GM19397 (cell line): ENCODE results near the gene NAP1L4.

ENCODE experiments used
- ATAC-seq: cut with Tn5 transposase; IDR thresholded peaks from one replicate; pipeline ENCODE4 v1.9.1; 2021; ENCODE audit warnings: mild to moderate bottlenecking, moderate library complexity; ENCODE audit not compliant: unreplicated experiment

The NAP1L4 gene

DNA sequence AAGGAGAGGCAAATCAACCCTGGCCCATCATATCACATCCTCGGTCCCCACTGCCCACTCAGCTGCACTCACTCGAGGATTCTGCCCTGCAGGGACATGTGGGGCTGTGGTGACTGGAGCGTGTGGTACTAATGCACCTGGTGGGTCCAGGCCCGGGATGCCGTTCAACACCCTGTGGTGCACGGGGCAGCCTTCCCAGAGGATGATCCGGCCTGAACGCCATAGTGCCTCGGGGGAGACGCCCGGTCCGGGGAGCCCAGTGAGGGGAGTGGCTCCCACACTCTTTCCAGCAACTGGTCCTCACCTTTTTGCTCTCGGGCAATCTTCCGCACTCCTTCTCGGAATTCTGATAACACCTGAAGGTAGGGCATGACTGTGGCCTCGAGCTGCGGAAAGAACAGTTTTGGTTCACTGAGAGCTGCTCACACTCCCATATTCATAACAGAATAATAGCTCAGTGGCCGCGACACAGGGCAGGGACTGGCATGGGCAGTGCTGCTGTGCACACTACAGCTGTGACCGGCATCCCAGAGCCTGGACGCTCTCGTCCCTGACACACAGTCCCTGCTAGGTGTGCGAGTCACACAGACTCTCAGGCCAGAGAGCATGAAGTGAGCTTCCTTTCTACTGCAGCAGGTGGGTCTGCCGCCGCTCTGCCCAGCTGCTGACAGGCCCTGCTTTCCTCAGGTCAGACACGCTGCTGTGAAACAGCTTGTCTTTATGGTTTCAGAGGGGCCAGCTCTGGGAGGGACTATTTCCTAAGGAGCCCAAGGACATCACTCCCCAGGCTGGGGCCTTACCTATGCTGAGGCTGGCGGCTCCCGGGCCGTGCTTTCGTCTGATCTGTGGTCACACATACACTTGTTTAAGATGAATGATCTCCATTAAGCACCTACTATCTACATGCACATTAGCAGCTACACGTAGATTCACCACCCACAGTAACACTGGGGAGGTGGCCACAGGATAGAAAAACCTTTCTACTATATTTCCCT is 20.1 kb upstream of the NAP1L4 start:
- no peak for ATAC-seq

DNA sequence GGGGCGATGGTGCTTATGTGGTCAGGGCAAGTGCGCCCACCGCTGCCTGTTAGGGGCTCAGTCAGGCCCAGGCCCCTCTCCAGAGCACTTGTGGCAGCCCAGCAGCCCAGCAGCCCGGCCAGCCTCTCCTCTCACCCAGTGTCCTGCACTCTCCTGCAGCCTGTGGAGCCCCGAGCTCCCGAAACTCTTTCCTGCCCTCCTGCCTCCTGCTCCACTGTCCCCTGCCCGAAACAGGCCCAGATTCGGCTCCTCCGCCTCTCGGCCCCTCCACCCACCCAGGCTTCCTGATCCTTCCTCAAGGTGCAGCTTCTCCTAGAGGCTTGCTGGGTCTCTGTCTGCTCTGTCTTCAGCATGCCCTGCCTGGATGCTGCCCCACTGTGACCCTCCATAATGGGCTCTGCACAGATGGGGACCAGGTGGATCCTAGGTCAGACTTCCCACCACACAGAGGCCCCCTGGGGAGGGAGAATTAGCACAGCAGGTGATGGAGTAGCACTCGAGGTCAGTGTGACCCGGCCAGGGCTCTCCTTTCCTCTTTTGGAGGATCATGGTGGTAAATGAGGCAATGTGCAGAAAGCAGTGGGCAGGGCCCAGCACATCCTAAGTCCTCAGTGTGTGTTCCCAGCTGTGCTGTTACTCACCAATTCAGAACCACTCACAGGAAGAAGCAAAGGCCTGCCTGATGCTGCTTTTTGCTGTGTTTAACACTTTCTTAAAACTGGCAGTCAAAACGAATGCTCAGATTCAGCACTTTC is 18.6 kb upstream of the NAP1L4 start:
- ATAC-seq: no peak

DNA sequence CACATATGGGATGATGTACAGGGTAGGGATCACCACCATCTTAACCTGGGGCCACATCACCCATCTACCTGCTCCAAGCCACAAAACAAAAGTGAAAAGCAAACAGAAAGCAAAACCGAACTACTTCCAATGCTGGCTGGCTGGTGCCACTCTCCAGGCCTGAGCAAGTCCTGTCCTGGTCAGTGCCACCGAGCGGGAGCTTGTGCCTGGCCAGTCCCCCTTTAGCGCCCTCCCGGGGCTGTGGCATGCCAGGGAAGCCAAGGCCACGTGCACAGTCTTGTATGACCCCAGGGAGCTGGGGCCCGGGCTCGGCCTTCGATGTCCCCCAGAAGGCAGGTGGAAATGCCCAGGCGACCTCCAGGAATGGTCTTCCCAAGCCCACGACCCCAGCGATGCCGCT is 17.9 kb upstream of the NAP1L4 start:
- ATAC-seq: no peak

DNA sequence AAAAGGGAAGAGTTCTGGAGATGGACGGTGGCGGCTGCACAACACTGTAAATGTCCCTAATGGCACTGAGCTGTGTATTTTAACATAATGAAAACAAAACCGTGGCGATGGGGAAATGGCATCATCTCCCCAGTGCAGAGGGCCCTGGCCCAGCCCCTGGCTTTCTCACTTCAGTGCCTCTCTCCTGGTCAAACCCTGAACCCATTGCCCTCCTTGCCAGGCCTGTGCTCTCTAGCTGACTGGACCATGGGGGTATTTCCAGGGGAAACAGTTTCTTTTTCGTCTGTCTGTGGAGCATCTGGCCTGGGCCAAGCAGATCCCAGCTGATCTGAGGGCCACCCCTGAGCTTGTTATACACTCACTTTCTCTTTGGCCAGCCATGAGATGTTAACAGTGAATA is 17.4 kb upstream of the NAP1L4 start:
- no peak for ATAC-seq

DNA sequence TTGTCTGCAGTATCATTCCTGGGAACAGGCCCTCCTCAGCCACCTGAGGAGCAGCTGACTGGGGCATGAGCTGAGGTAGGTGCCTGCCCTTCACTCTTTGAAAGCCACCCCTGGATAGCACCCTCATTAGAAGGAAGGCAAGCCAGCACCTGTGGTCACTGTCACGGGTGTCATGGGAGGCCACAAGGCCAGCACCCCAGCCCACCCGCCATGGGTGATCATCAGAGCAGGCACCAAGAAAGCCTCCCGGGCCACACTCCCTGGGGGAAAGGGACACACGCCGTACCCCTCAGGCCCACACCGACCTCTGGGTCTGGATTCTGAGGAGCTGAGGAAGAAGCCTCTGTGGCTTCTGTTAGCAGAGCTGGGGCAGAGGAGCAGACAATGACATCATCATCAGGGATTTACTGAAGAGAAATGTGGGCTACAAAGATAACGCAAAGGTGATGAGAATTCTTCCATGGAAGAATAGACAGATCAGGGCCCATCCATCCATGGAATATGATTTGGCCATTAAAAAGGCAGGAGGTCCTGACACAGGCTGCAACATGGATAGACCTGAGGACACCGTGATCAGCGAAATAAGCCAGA is 16.7 kb upstream of the NAP1L4 start:
- ATAC-seq: no peak

DNA sequence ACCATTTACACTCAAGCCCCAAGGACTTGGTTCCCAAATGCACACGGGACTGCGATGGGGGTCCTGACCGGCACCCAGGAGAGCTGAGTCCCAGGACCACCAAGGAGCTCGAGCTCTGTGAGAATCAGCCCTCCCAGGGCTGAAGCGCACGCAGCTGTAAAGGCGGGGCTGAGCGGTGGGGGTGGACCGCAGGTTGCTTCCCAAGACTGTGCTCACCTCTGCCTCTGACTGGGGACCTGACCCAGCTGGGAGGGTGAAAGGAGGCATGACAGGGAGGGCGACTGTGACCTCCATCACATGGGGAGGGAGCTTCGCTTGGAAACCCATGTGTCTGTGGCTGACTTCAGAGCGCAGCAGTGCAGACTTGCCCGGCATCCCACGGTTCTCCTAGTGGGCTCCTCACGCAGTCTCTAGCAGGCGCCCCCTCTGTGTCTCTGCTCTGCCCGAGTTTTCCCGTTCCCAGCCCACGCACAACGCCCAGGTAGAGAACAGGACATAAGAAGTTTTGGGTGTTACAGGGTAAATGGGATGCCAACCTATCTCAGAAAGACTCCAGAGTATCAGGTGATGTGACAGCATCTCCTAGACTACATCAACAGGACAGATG is 15.4 kb upstream of the NAP1L4 start:
- no peak for ATAC-seq

DNA sequence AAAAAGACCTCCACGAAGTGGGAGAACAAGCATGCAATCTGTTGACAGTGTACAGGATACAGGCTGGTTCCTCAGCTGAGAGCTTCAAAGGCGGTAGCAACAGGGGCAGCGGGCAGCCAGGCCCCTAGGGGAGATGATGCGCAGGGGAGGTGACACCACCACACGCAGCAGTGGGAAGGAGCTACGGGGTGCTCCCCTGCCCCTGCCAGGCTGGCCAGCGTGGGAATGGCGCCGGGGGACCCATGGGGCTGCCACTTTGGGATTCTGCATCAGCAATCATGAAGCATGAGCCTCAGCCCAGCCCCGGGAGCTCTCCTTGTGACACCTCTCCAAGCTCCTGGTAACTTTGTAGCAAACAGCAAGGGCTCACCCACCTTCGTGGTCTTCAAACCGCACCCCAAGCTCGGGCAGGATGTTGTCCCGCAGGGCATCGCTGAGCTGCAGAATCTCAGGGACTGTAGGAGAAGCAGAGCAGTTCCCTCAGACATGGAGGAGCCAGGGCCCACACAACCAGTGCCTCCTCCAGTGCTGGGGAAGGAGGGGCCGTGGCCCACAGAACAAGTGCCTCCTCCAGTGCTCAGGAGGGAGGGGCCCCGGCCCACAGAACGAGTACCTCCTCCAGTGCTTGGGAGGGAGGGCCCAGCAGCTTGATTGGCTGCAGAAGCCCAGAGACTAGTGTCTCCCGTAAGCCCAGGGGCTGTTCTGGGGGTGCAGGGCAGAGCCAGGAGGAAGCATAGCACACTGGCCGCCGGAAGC is 14.6 kb upstream of the NAP1L4 start:
- ATAC-seq: no peak

DNA sequence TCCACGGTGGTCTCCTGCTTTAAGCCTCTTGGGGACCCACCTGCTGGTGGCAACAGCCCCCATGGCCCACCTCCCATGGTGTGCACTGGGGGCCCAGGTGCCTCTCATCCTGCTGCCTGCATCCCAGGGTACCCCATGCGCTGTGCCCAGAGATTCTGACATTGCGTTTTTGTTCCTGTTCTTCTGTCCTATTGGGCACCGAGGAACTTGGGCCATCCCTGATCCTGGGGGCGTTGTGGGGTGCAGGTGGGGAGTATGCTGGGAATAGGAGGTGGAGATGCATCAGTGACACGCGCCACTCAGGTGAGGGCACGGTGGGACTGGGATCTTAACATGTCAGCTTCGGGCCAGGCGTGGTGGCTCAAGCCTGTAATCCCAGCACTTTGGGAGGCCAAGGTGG is 12.4 kb upstream of the NAP1L4 start:
- ATAC-seq: no peak

DNA sequence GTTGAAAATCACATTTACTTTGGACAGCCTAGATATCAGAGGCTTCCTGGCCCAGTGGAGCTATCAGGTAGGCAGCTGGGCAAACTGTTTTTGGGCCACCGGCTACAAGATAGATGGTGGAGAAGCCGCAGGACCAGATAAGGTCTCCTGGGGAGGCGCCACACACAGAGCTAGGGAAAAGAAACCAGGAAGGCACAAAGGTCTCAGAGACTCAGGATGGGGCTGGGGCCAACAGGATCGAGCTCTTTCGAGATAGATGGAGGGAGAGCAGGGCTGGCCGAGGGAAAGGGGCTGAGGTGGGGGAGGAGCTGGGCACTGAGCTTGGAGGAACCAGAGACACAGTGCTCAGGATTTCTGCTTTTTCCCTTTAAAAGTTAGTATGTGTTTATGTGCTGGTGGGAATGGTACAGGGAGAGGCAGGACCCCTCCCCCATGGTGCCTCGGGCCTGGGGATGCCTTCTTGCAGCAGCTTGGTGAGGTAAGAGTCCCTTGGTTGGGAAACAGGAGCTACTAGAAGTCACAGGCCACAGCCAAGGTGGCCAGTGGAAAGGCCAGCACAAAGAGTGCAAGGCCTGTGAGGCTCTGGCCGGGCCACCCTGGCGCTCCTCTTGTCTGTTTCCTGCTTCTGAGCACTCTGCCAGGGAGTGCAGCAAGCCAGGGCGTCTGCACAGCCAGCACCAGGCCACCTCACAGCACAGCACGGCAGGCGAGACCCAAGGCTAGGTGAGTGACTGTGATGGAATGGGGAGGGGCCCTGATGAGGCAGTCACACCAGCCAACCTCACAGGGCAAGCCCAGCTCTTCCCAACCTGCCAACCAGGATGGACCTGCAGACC is 11.5 kb upstream of the NAP1L4 start:
- no peak for ATAC-seq

DNA sequence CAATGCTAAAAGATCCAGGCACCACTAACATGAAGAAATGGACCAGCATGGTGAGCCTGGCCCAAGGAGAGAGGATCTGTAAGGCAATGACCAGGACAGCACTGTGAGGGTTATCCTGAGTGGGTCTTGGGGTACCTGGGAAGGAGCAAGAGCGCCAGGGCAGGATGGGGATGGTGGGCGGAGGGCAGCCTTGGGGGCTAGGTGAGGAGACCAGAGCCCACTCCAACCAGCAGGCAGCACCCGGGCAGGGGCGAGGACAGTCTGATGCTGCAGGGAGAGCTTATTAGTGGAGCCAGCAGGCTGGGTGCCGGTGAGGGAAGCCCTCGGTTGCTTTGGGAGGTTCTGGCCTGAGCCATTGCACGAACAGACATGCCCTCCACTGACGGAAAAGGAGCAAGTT is 10.7 kb upstream of the NAP1L4 start:
- no peak for ATAC-seq

DNA sequence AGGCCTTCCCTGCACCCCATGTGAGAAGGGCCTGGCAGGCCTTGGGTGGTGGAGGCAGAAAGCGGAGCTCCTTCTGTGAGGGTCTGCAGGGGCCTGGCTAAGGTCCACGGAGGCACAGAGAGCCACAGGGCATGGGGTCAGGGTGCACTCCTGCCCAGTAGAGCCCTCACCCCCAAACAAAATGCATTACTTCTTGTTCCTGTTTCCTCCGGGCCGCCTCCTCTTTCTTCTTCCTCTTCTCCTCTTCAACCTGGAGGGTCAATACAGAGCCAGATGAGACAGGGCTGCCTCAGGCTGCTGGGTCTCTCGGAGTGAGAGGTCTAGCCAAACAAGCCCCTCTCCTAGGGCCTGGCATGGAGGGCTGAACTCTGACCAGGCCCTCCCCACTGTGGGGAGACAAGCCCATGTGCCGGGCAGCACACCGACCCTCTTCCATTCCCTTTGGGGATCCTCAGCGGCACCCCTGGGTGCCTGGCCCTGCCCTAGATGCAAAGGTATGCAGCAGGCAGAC is 10.3 kb upstream of the NAP1L4 start:
- no peak for ATAC-seq

DNA sequence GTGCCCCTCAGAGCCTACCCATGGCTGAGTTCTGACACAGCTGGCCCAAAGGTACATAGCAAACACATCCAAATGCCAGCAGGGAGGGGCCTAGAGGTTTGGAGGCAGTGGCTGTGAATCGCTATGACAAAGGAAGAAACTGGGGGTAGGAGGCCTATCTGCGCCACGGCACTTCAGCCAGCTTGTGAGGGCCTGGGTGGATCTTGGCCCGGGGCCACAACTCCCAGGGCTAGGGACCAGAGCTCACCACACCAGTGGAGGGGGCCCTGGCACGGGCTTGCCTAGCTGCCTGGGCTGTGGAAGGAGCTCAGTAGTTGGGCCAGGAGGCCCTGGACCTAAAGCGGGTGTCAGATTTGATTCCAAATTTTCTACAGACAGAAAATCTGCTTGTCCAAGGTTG is 9.4 kb upstream of the NAP1L4 start:
- no peak for ATAC-seq

DNA sequence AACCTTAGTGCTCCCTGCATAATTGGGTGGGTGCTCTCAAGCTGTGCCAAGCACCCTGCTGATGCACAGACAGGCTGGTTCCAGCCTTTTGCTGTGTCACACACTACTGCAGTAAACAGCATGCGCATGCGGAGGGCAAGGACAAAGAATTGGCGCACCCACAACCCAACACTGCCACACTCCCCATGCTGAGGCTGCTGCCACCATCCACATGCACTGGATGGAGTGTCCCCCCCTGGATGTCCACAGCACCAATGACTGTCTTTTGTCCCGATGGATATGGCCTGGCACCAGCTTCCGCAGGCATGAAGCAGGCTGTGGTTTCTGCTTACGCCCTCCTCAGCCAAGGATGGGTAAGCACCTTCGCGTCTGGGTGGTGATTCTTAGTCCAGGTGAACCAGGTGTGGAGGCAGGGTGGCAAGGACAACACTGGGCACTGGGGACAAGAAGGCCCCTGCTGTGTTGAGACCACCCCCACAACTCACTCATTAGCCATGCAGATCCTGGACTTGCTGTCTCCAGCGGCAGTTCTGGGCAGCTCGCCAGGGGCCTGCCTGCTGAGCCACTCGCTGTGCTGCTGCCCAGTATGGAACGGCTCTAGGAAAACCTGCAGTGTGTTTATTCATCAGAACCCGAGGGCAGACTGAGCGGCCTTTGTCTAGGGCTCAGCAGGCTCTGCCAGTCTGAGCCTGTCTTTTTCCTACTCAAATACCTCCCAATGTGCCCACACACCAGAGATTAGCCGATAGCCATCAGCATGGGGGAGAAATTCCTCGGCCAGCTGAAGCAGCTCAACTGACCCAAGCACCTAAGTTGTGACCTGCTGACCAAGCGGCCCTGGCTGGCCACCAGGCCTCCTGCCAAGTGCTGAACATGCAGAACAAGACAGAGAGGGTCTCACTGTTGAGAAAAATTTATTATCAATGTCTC is 8.2 kb upstream of the NAP1L4 start:
- no peak for ATAC-seq

DNA sequence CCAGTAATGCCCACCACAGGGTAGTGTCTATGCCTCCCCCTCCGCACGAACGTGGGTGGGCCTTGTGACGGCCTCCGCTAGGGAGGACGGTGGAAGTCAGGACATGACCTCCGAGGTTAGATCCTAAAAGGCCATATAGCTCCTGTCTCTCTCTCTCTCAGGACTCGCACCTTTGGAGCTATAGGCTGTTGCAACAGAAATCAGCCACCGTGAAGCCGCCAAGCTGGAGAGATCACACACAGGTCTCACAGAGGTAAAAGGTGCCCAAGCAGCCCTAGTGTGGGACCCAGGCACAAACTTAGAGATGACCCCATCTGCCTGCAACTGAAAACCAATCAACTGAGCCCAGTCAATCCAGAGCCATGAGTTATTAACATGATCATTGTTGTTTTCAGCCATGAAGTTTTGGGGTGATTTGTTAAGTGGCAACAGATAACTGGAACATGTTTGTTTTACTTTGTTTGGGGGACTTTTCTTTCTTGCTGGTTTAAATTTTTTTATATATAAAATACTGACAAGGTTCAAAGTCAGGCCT is 7.4 kb upstream of the NAP1L4 start:
- ATAC-seq: no peak

DNA sequence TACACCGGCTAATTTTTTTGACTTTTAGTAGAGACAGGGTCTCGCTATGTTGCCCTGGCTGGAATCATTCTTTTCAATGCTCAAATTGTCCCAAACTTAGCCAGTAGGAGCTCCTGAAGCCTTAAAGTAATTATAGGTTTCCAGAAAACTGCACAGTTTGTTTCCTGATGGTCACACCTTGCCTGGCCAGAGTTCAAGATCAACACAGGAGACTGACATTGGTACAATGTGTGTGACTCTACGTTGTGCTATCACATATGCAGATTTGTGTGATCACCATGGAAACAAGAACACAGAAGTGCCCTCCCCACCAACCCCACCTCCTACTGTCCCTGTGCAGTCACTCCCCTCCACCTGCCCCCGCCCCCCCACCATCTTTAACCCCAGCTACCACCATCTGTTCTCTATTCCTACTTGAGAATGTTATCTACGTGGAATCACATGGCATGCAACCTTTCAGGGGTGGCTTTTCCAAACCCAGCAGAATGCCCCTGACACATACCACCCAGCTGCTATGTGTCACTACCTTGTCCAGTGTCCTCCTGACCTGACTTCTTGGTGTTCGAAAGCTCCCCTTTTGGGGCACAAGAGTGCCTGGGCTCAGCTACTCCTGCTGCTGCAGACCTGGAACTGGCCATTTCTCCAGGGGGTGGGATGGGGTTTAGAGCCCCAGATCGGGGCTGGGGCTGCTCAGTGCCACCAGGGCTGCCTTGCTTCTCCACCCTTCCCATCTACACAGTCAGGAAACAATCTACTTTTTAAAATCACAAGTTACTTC is 6.1 kb upstream of the NAP1L4 start:
- no peak for ATAC-seq

DNA sequence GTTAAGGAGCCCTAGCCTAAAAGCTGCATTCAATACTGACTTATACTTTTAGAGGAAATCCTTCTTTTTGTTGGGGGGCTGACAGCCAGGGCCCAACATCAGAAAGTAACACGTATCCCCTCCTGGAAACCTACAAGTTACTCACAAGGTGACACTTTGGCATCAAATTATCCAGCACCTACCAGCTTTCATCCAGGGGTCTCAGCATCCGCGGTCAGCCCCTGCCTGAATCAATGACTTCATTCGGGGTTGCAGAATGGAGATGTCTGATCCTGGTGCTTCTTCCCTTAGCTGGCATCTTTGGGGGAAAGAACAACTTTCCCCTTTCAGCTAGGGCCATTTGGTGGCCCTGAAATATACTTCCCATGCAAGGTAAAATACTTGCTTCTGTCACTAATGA is 5.3 kb upstream of the NAP1L4 start:
- ATAC-seq: no peak

DNA sequence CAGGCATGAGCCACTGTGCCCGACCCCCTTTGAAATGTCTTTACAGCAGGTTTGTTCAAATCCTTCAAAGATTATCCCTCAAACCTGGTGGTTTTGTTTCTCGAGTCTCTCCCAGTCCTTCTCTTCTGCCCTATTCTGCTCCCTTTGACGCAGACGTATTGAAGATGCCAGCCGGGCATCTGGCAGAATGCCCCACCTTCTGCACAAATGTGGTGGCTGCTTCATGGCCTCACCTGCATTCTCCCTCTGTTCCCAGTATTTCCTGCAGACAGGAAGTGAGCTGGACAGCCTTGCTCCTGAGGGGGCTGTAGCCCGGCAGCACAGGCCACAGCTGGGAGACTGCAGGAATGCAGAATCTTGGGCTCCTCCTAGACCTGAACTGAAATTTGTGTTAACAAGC is 4.8 kb upstream of the NAP1L4 start:
- ATAC-seq: no peak
